Activated CD4-positive, alpha-beta T cell treated with anti-CD3 and anti-CD28 coated beads, Interleukin-2, amount 10 ng/mL, durations not matched to agents 24 days and 14 days (primary cell): ENCODE results near the gene PSME3. TPM values are rescaled to one million over a fixed set of nuclear protein-coding genes. Genes with fewer than 3 reads are reported as not detected.
"Not testable (repeated sequence)": the region's sequence is repeated elsewhere in the genome, so short reads cannot be mapped to it uniquely, and the experiment has no call there.

Experiments
- DNase-seq: peaks from one replicate; pipeline ENCODE4 v3.0.0; 2022
- H3K27ac Mint-ChIP-seq: one replicate; pipeline ENCODE4 v1.8.0; 2022; ENCODE audit warnings: mild to moderate bottlenecking, mixed read lengths
- H3K27me3 Mint-ChIP-seq: one replicate; pipeline ENCODE4 v1.8.0; 2022; ENCODE audit warnings: mixed read lengths
- H3K36me3 Mint-ChIP-seq: one replicate; pipeline ENCODE4 v1.8.0; 2022; ENCODE audit warnings: low read depth, mild to moderate bottlenecking, mixed read lengths
- H3K4me1 Mint-ChIP-seq: one replicate; pipeline ENCODE4 v1.8.0; 2021; ENCODE audit warnings: mixed read lengths
- H3K4me3 Mint-ChIP-seq: one replicate; pipeline ENCODE4 v1.8.0; 2022; ENCODE audit warnings: mild to moderate bottlenecking, moderate library complexity, mixed read lengths
- H3K9me3 Mint-ChIP-seq: one replicate; pipeline ENCODE4 v1.8.0; 2021; ENCODE audit warnings: mixed read lengths
- intact Hi-C: fragments of 100-400 bp; cut with micrococcal nuclease; formaldehyde crosslinking; loops from one replicate; pipeline ENCODE4 v1.15.1; 2023
- total RNA-seq: library from RNA; stranded (reverse); gene quantifications from 2 replicates; pipeline ENCODE4 v1.2.3, GENCODE V29; 2022

The PSME3 gene
- total RNA-seq, 1 donor from 2014 or later: 232 TPM

DNA sequence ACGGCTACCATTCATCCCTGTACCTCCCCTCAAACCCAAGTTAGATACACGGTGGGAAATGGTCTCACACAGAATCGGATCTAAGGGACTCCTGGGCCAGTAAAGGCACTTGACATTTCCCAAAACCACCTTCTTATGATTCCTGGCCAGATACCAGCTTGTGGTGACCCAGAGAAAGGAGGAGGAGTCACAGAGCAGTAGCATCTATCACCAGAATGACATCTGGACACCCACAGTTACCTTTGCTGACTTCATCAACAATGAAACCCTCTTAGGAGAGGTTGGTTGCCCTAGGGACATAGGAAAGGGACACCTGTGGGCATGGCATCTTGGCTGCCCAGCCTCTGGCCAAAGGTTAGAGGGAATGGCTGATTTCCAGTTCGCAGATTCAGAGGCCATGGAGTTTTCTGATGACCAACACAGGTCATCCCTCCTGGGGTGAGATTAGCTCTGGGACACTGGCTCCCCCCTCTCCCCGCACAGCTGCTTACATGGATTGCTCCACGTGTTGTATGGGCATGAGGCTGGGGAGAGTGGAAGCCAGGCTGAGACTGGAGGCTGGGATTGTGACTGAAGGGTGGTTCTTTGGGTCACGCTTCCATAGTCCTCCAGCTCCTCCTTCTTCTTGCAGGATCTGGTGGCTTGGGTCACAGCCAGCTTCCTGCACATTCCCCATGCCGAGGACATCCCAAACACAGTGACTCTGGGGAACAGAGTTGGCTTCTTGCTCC is 16.4 kb downstream of the PSME3 start:
- Mint-ChIP-seq H3K4me3 (no peak overlapping the region), H3K27me3 (no peaks in the 10 kb centered on the region), H3K4me1 (peaks cover 12% of the 10 kb centered on the region), H3K36me3 (peaks cover 14% of the 10 kb centered on the region), H3K27ac (no peak overlapping the region), H3K9me3 (no peaks in the 10 kb centered on the region)
- DNase-seq: no peak
- intact Hi-C loops: no loop called here

GRCh38 chr17:42850954-42851353 is 17.8 kb downstream of the PSME3 start, which contains the start of gene AOC3:
Gene AOC3, plus strand, starts transcription at chr17:42851199. Its CDS starts 145 bp downstream, at chr17:42851344.
- intact Hi-C loops: no loop called here
- Mint-ChIP-seq H3K27ac (no peak within 1 kb of the TSS), H3K4me3 (no peak within 1 kb of the TSS), H3K36me3 (peaks cover 4% of the 10 kb centered on the region), H3K9me3 (no peaks in the 10 kb centered on the region), H3K27me3 (no peaks in the 10 kb centered on the region), H3K4me1 (peaks cover 6% of the 10 kb centered on the region)
- DNase-seq: no peak

GRCh38 chr17:42851371-42852240 is 18.4 kb downstream of the PSME3 start:
- H3K36me3 Mint-ChIP-seq, H3K4me3 Mint-ChIP-seq, H3K9me3 Mint-ChIP-seq, H3K27me3 Mint-ChIP-seq, H3K4me1 Mint-ChIP-seq, intact Hi-C loops, DNase-seq, H3K27ac Mint-ChIP-seq: not testable (repeated sequence)

DNA sequence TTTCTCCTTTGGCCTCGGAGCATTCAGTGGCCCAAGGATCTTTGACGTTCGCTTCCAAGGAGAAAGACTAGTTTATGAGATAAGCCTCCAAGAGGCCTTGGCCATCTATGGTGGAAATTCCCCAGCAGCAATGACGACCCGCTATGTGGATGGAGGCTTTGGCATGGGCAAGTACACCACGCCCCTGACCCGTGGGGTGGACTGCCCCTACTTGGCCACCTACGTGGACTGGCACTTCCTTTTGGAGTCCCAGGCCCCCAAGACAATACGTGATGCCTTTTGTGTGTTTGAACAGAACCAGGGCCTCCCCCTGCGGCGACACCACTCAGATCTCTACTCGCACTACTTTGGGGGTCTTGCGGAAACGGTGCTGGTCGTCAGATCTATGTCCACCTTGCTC is 19.2 kb downstream of the PSME3 start:
- Mint-ChIP-seq H3K4me3 (no peak overlapping the region), H3K36me3 (no peaks in the 10 kb centered on the region), H3K9me3 (no peaks in the 10 kb centered on the region), H3K27ac (no peak overlapping the region), H3K27me3 (no peaks in the 10 kb centered on the region), H3K4me1 (peaks cover 3% of the 10 kb centered on the region)
- no peak for DNase-seq
- intact Hi-C loops: no loop called here

- intact Hi-C loops: no loop called here
- Mint-ChIP-seq H3K4me1 (peaks cover 3% of the 10 kb centered on the region), H3K27ac (no peak overlapping the region), H3K4me3 (no peak overlapping the region), H3K36me3 (no peaks in the 10 kb centered on the region), H3K27me3 (no peaks in the 10 kb centered on the region), H3K9me3 (no peaks in the 10 kb centered on the region)
- DNase-seq: no peak
These were observed 19.8 kb downstream of the PSME3 start for GRCh38 chr17:42853004-42853403.

GRCh38 chr17:42853597-42853967 is 20.4 kb downstream of the PSME3 start:
- Mint-ChIP-seq H3K27me3 (no peaks in the 10 kb centered on the region), H3K4me1 (peaks cover 3% of the 10 kb centered on the region), H3K27ac (no peak overlapping the region), H3K4me3 (no peak overlapping the region), H3K9me3 (no peaks in the 10 kb centered on the region), H3K36me3 (no peaks in the 10 kb centered on the region)
- DNase-seq: no peak
- intact Hi-C loops: no loop called here

GRCh38 chr17:42853968-42854790 is 21.0 kb downstream of the PSME3 start:
- H3K9me3 Mint-ChIP-seq: no peaks in the 10 kb centered on the region

DNA sequence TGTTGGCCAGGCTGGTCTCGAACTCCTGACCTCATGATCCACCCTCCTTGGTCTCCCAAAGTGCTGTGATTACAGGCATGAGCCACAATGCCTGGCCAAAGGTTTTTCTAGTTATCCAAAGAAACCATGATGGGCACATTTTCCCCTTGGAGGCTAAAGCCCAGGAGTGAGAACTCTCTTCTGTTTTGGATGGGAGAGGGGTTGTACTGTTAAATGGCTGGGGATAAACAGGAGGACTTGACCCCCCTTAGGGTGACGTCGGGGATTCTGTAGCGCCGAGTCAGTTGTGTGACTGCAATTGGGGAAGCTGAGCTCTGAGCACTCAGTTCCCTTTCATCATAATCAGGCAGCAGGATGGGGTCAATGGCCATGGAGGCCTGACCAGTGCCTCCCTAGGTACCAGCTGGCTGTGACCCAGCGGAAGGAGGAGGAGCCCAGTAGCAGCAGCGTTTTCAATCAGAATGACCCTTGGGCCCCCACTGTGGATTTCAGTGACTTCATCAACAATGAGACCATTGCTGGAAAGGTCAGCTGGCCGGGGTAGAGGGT is 21.9 kb downstream of the PSME3 start:
- Mint-ChIP-seq H3K27ac (no peak overlapping the region), H3K36me3 (no peaks in the 10 kb centered on the region), H3K4me1 (peaks cover 2% of the 10 kb centered on the region), H3K9me3 (no peaks in the 10 kb centered on the region), H3K27me3 (no peaks in the 10 kb centered on the region), H3K4me3 (no peak overlapping the region)
- intact Hi-C loops: no loop called here
- DNase-seq: no peak

More at GRCh38 chr17:42853968-42854790, 21.0 kb downstream of the PSME3 start:
- intact Hi-C loops: no loop called here
- Mint-ChIP-seq H3K27me3 (no peaks in the 10 kb centered on the region), H3K36me3 (no peaks in the 10 kb centered on the region), H3K27ac (no peak overlapping the region), H3K4me3 (no peak overlapping the region), H3K4me1 (peaks cover 3% of the 10 kb centered on the region)
- no peak for DNase-seq

DNA sequence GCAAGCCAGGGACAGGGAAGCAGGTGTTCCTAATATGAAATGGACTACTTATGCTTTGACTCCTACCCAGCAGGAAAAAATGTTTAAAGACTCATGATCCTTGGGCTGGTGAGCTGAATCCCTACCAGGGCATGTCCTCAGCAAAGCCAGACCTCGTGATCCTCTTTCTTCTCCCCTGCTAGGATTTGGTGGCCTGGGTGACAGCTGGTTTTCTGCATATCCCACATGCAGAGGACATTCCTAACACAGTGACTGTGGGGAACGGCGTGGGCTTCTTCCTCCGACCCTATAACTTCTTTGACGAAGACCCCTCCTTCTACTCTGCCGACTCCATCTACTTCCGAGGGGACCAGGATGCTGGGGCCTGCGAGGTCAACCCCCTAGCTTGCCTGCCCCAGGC is 22.9 kb downstream of the PSME3 start:
- not testable (repeated sequence) for H3K9me3 Mint-ChIP-seq, H3K27me3 Mint-ChIP-seq

GRCh38 chr17:42856516-42856915 is 23.3 kb downstream of the PSME3 start:
- H3K4me1 Mint-ChIP-seq, H3K9me3 Mint-ChIP-seq, DNase-seq, intact Hi-C loops, H3K4me3 Mint-ChIP-seq, H3K27ac Mint-ChIP-seq, H3K27me3 Mint-ChIP-seq, H3K36me3 Mint-ChIP-seq: not testable (repeated sequence)

More for the DNA sequence above, 22.9 kb downstream of the PSME3 start:
- intact Hi-C loops, H3K4me1 Mint-ChIP-seq, H3K36me3 Mint-ChIP-seq, H3K27ac Mint-ChIP-seq, H3K4me3 Mint-ChIP-seq, DNase-seq: not testable (repeated sequence)

GRCh38 chr17:42857389-42857788 is 24.2 kb downstream of the PSME3 start:
- no peaks in the 10 kb centered on the region for H3K36me3 Mint-ChIP-seq
- no peak for DNase-seq
- intact Hi-C loops: no loop called here
- no peak overlapping the region for H3K4me3 Mint-ChIP-seq
- no peak overlapping the region for H3K27ac Mint-ChIP-seq
- H3K4me1 Mint-ChIP-seq: no peaks in the 10 kb centered on the region
- no peaks in the 10 kb centered on the region for H3K27me3 Mint-ChIP-seq
- H3K9me3 Mint-ChIP-seq: no peaks in the 10 kb centered on the region

DNA sequence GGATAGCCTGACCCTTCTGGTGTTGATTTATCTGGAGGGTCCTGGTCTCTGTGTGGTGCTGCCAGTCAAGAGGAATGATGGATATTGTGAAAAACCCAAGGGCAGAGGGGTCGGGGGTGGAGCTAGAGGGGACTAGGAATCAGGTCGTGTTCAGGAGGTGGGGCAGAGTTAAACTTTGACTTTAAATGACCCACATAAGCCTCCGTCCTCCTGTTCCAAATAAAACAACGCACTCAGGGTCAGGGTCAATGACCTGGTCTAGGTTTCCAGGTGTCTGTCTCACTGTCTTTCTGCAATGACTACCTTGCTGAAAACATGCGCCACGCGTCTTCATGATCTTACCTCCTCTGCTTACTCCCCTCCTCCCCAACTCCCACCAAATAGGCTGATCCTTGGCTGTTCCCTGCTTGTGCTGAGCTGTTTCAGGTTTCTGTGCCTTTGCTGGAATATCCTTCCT is 32.5 kb downstream of the PSME3 start:
- Mint-ChIP-seq H3K9me3 (no peaks in the 10 kb centered on the region), H3K27ac (no peak overlapping the region), H3K4me3 (no peak overlapping the region), H3K4me1 (no peaks in the 10 kb centered on the region), H3K36me3 (no peaks in the 10 kb centered on the region), H3K27me3 (peaks cover 8% of the 10 kb centered on the region)
- intact Hi-C loops: no loop called here
- DNase-seq: no peak

- intact Hi-C loops: no loop called here
- no peaks in the 10 kb centered on the region for H3K9me3 Mint-ChIP-seq
- no peaks in the 10 kb centered on the region for H3K4me1 Mint-ChIP-seq
- no peak for DNase-seq
- no peaks in the 10 kb centered on the region for H3K36me3 Mint-ChIP-seq
- H3K4me3 Mint-ChIP-seq: no peak overlapping the region
- no peak overlapping the region for H3K27ac Mint-ChIP-seq
- peaks cover 8% of the 10 kb centered on the region for H3K27me3 Mint-ChIP-seq
These were observed 33.0 kb downstream of the PSME3 start for GRCh38 chr17:42866216-42866615.
